H9 (cell line): ENCODE results near the gene PDGFRB. TPM values are rescaled to one million over a fixed set of nuclear protein-coding genes. Genes with fewer than 3 reads are reported as not detected.

Experiments used
- DNase-seq: peaks from one replicate; pipeline ENCODE4 v3.0.0-alpha.2; 2017
- H2AFZ ChIP-seq: one replicate; pipeline ENCODE4 v1.6.1; 2013; ENCODE audit warnings: mild to moderate bottlenecking, low read length, control low read depth, moderate library complexity
- H2AK5ac ChIP-seq: 2 replicates; pipeline ENCODE4 v1.6.1; 2013; ENCODE audit warnings: low read length, control low read depth, mixed read lengths; ENCODE audit not compliant: insufficient read length
- H2BK120ac ChIP-seq: one replicate; pipeline ENCODE4 v1.6.1; 2013; ENCODE audit warnings: low read depth, mild to moderate bottlenecking, low read length, control low read depth, inconsistent platforms; ENCODE audit not compliant: poor library complexity, severe bottlenecking
- H2BK12ac ChIP-seq: 2 replicates; pipeline ENCODE4 v1.6.1; 2013; ENCODE audit warnings: low read length, control low read depth, mixed read lengths, low read depth; ENCODE audit not compliant: insufficient read length
- H2BK15ac ChIP-seq: 2 replicates; pipeline ENCODE4 v1.6.1; 2013; ENCODE audit warnings: low read depth, low read length, control low read depth
- H2BK20ac ChIP-seq: one replicate; pipeline ENCODE4 v1.6.1; 2013; ENCODE audit warnings: low read depth, mild to moderate bottlenecking, low read length, control low read depth, inconsistent platforms; ENCODE audit not compliant: poor library complexity, severe bottlenecking
- H2BK5ac ChIP-seq: 2 replicates; pipeline ENCODE4 v1.6.1; 2013; ENCODE audit warnings: low read length, control low read depth, mixed read lengths; ENCODE audit not compliant: insufficient read length
- H3K14ac ChIP-seq: 2 replicates; pipeline ENCODE4 v1.6.1; 2013; ENCODE audit warnings: low read length, control low read depth; ENCODE audit not compliant: insufficient read depth
- H3K18ac ChIP-seq: 2 replicates; pipeline ENCODE4 v1.6.1; 2013; ENCODE audit warnings: low read depth, mild to moderate bottlenecking, mixed read lengths, low read length, control low read depth; ENCODE audit not compliant: insufficient read length
- H3K23ac ChIP-seq: 2 replicates; pipeline ENCODE4 v1.6.1; 2013; ENCODE audit warnings: low read length, control low read depth, mixed read lengths, low read depth; ENCODE audit not compliant: insufficient read length
- H3K23me2 ChIP-seq: 2 replicates; pipeline ENCODE4 v1.6.1; 2013; ENCODE audit warnings: low read depth, mild to moderate bottlenecking, mixed read lengths, low read length, control low read depth; ENCODE audit not compliant: insufficient read length, poor library complexity, severe bottlenecking
- H3K27ac ChIP-seq: 2 replicates; pipeline ENCODE4 v1.5.1; 2013; ENCODE audit warnings: low read length, control low read depth, mixed read lengths, low read depth; ENCODE audit not compliant: insufficient read length
- H3K27me3 ChIP-seq: 2 replicates; pipeline ENCODE4 v1.6.1; 2013; ENCODE audit warnings: low read length, control low read depth, inconsistent platforms; ENCODE audit not compliant: insufficient read depth
- H3K4ac ChIP-seq: 2 replicates; pipeline ENCODE4 v1.6.1; 2013; ENCODE audit warnings: low read depth, mild to moderate bottlenecking, control low read depth, inconsistent platforms, low read length, moderate library complexity
- H3K4me1 ChIP-seq: 2 replicates; pipeline ENCODE4 v1.6.1; 2013; ENCODE audit warnings: low read length, control low read depth, inconsistent platforms; ENCODE audit not compliant: insufficient read depth
- H3K4me2 ChIP-seq: 2 replicates; pipeline ENCODE4 v1.6.1; 2013; ENCODE audit warnings: low read length, control low read depth, mixed read lengths; ENCODE audit not compliant: insufficient read length, insufficient read depth
- H3K56ac ChIP-seq: 2 replicates; pipeline ENCODE4 v1.6.1; 2013; ENCODE audit warnings: low read depth, mild to moderate bottlenecking, mixed read lengths, low read length, control low read depth; ENCODE audit not compliant: insufficient read length
- H3K79me1 ChIP-seq: 2 replicates; pipeline ENCODE4 v1.6.1; 2013; ENCODE audit warnings: low read depth, mild to moderate bottlenecking, moderate library complexity, low read length, control low read depth, inconsistent platforms; ENCODE audit not compliant: insufficient read depth, poor library complexity, severe bottlenecking
- H3K79me2 ChIP-seq: 2 replicates; pipeline ENCODE4 v1.6.1; 2013; ENCODE audit warnings: low read length, control low read depth, inconsistent platforms; ENCODE audit not compliant: insufficient read depth
- H3K9ac ChIP-seq: 2 replicates; pipeline ENCODE4 v1.6.1; 2013; ENCODE audit warnings: low read length, control low read depth, mixed read lengths; ENCODE audit not compliant: insufficient read length; ENCODE audit errors: extremely low read depth
- H3K9me3 ChIP-seq: one replicate; pipeline ENCODE4 v1.6.1; 2013; ENCODE audit warnings: low read depth, low read length, inconsistent platforms; ENCODE audit not compliant: control insufficient read depth
- H3T11ph ChIP-seq: one replicate; pipeline ENCODE4 v1.6.1; 2013; ENCODE audit warnings: mild to moderate bottlenecking, low read length, control low read depth, inconsistent platforms
- H4K20me1 ChIP-seq: one replicate; pipeline ENCODE4 v1.6.1; 2013; ENCODE audit not compliant: control insufficient read depth, insufficient read length, insufficient read depth
- H4K5ac ChIP-seq: 2 replicates; pipeline ENCODE4 v1.6.1; 2013; ENCODE audit warnings: low read depth, mild to moderate bottlenecking, mixed read lengths, low read length, control low read depth; ENCODE audit not compliant: insufficient read length
- H4K8ac ChIP-seq: replicated peaks from 2 replicates; pipeline ENCODE4 v1.6.1; 2013; ENCODE audit warnings: low read length, control low read depth, mixed read lengths, low read depth; ENCODE audit not compliant: insufficient read length
- H4K91ac ChIP-seq: 2 replicates; pipeline ENCODE4 v1.6.1; 2013; ENCODE audit warnings: low read depth, mild to moderate bottlenecking, moderate library complexity, mixed read lengths, low read length, control low read depth; ENCODE audit not compliant: insufficient read length
- H3K27ac Mint-ChIP-seq, 3 experiments: 2 replicates in 2 of 3; 3 replicates in 1 of 3; pipeline ENCODE4 v1.8.0; 2020 to 2021; ENCODE audit warnings: mixed read lengths in 3 of 3, mild to moderate bottlenecking in 1 of 3, moderate library complexity in 1 of 3
- H3K27me3 Mint-ChIP-seq: 2 replicates; pipeline ENCODE4 v1.8.0; 2021; ENCODE audit warnings: low read depth, mild to moderate bottlenecking, moderate library complexity, mixed read lengths
- H3K36me3 Mint-ChIP-seq, 3 experiments: 2 replicates in 2 of 3; 3 replicates in 1 of 3; pipeline ENCODE4 v1.8.0; 2020 to 2021; ENCODE audit warnings: low read depth in 3 of 3, mixed read lengths in 3 of 3; ENCODE audit not compliant: insufficient read depth in 1 of 3
- H3K4me1 Mint-ChIP-seq, 2 experiments: 2 replicates each; pipeline ENCODE4 v1.8.0; 2020; ENCODE audit warnings: mixed read lengths in 2 of 2
- H3K4me3 Mint-ChIP-seq, 2 experiments: 2 replicates in 1 of 2; 3 replicates in 1 of 2; pipeline ENCODE4 v1.8.0; 2020 to 2021; ENCODE audit warnings: mild to moderate bottlenecking in 2 of 2, mixed read lengths in 2 of 2, moderate library complexity in 1 of 2
- H3K9me3 Mint-ChIP-seq, 2 experiments: 2 replicates in 1 of 2; 3 replicates in 1 of 2; pipeline ENCODE4 v1.8.0; 2020; ENCODE audit warnings: mild to moderate bottlenecking in 2 of 2, mixed read lengths in 2 of 2, moderate library complexity in 1 of 2
- WGBS: extraction: QIAGEN DNeasy Blood & Tissue Kit; methylation state at CpG from one replicate; pipeline ENCODE4 v1.1.7; 2013; ENCODE audit warnings: missing lambda C conversion rate, low lambda C conversion rate, mixed read lengths; ENCODE audit not compliant: insufficient read length; ENCODE audit errors: extremely low coverage; 5-methylcytosine and 5-hydroxymethylcytosine counted together
- total RNA-seq: library from RNA; stranded (reverse); gene quantifications from 2 replicates; pipeline ENCODE4 v1.2.1, GENCODE V29; 2021
- TF ChIP-seq, protein P1 (sequence below): fragments of 200-600 bp; sonication (generic); conservative IDR thresholded peaks from 3 replicates; pipeline ENCODE4 v1.8.0; 2021; ENCODE audit warnings: antibody characterized with exemption, mild to moderate bottlenecking

Gene PDGFRB
- total RNA-seq, 1 experiment from 2014 or later = 2.2 TPM

DNA sequence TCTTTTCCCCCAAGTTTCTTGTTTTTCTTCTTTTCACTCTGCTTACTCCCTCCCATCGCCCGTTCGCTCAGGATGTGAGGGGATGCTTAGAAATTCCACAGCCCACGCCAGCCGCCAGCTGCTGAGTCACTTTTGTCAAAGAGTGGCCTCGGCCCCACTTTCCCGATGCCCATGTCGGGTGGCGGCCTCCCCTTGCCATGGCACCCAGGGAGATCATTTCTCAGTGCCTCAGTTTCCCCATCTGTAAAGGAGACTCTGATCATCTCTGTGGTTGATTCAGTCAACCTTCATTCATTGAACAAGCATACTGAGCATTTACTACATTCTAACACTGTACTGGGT, 353 bp upstream of the PDGFRB start:
- TF ChIP-seq, protein P1, sequence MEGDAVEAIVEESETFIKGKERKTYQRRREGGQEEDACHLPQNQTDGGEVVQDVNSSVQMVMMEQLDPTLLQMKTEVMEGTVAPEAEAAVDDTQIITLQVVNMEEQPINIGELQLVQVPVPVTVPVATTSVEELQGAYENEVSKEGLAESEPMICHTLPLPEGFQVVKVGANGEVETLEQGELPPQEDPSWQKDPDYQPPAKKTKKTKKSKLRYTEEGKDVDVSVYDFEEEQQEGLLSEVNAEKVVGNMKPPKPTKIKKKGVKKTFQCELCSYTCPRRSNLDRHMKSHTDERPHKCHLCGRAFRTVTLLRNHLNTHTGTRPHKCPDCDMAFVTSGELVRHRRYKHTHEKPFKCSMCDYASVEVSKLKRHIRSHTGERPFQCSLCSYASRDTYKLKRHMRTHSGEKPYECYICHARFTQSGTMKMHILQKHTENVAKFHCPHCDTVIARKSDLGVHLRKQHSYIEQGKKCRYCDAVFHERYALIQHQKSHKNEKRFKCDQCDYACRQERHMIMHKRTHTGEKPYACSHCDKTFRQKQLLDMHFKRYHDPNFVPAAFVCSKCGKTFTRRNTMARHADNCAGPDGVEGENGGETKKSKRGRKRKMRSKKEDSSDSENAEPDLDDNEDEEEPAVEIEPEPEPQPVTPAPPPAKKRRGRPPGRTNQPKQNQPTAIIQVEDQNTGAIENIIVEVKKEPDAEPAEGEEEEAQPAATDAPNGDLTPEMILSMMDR = no peak
- Histone ChIP-seq H3K23ac (no peak overlapping the region), H4K20me1 (no peaks in the 10 kb centered on the region), H2BK120ac (no peak overlapping the region), H2BK15ac (no peak overlapping the region), H4K91ac (no peak overlapping the region), H2AK5ac (no peak overlapping the region), H2AFZ (peak overlapping the region; percentile 81), H3K27ac (no peak overlapping the region), H2BK12ac (no peak overlapping the region), H3T11ph (no peak overlapping the region), H3K4me1 (peaks cover 4% of the 10 kb centered on the region), H3K9ac (no peak overlapping the region), H4K8ac (no peak overlapping the region), H2BK5ac (no peak overlapping the region), H3K23me2 (peaks cover 5% of the 10 kb centered on the region), H3K9me3 (no peaks in the 10 kb centered on the region), H3K14ac (peak overlapping the region; percentile 10; the same call in 1 of the 2 replicates), H2BK20ac (no peak overlapping the region), H3K4ac (no peak overlapping the region), H3K79me2 (no peaks in the 10 kb centered on the region), H3K4me2 (peak overlapping the region; percentile 27), H3K56ac (no peak overlapping the region), H3K79me1 (no peaks in the 10 kb centered on the region), H4K5ac (no peak overlapping the region), H3K27me3 (no peaks in the 10 kb centered on the region; the same call in 1 of the 2 replicates), H3K18ac (no peak overlapping the region)
- peaks cover 24 to 39% of the 10 kb centered on the region in 2 experiments for H3K4me1 Mint-ChIP-seq
- H3K4me3 Mint-ChIP-seq = peak overlapping the region; percentile 42 to 79; a peak in 4 of 5 replicates
- peaks cover 34% of the 10 kb centered on the region for H3K27me3 Mint-ChIP-seq
- no peak for DNase-seq
- peak overlapping the region in 1 of 3 experiments; percentile 68; a peak in 2 of 7 replicates for H3K27ac Mint-ChIP-seq
- H3K9me3 Mint-ChIP-seq = no peaks in the 10 kb centered on the region
- no CpG with 5 or more reads among the region's 9 CpGs for WGBS
- no peaks in the 10 kb centered on the region; a peak in 1 of 7 replicates for H3K36me3 Mint-ChIP-seq
